HG03521 (cell line): ENCODE results near the gene TBC1D24.

ENCODE experiments used
- ATAC-seq: cut with Tn5 transposase; IDR thresholded peaks from one replicate; pipeline ENCODE4 v1.9.1; 2021; ENCODE audit warnings: mild to moderate bottlenecking, moderate library complexity; ENCODE audit not compliant: unreplicated experiment

TBC1D24 gene

DNA sequence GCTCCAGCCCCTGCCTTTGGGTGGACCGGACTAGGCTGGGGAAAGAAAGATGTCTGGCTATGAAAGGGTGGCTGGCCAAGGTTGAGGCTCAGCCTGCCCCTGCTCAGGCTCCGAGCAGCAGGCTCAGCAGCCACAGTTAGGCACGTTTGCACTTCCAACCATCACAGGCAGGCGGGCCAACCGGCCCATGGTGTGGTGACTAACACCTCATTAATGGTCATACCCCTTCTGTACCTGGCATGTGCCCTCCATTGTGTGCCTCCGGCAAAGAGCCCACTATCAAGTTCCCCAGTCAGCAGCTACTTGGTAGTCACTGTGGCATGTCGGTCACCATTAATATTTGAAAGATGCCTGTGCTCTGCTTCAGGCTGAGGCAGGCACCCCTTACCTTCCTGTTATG, 6.7 kb downstream of the TBC1D24 start:
- ATAC-seq: no peak

DNA sequence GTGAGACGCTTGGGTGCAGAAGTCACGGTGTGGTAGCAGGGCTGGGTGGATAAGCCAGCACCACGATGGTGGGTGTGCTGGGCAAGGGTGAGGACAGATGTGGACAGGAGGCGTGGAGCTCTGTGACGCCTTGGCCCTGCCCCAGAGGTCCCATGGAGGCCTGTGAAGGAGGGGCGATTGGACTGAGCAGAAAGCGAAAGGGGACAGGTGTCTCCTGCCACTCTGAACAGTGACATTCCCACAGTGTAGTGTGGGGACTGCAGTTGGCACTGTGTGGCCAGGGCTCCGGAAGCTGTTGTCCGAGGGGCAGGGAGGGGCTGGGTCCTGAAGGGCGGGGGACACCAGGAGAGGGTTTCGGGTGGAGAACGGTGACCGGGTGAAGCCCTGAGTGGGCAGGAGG, 7.3 kb downstream of the TBC1D24 start:
- ATAC-seq: no peak

GRCh38 chr16:2482708-2483534, 8.0 kb downstream of the TBC1D24 start:
- no peak for ATAC-seq

DNA sequence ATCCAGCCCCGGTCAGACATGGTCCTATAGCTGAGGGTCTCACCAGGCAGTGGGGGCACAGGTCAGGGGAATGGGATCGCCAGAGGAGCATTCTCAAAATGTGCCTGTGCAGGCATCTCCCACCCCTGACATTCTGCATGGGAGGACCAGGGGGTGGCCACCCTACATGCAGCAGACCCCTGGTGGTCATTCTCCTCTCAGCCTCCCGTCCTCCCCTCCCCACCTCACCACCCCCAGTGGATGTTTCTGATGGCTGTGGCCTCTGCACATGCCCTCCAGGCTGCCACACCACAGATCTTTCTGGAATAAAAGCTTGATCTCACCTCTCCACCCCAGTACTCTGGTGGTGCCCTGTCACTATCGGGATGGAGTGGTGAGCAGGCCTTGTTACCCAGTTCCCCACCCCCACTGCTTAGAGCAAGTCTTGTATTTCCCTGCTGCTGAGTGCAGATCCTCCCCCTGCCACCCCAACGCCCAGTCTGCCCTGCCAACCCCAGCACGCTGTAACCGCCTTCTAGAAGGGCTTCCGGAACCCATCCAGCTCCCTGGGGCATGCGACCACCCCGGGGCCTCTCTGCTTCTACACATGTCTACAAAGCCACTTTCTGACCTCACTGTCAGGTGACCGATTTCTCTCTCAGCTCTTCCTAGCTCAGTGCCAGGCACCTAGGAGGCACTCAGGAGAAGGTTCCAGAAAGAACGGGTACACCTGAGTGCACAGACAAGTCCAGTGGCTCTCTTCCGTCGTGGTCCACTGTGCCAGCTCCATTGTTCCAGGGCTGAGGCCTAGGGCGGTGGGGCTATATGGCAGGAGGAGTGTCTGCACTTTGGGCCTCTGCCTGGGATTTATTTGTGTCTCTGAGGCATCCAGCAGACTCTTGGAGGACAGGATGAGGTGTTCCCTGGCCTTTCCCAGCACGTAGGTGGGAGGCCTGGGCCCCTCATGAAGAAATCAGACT, 9.3 kb downstream of the TBC1D24 start:
- no peak for ATAC-seq

DNA sequence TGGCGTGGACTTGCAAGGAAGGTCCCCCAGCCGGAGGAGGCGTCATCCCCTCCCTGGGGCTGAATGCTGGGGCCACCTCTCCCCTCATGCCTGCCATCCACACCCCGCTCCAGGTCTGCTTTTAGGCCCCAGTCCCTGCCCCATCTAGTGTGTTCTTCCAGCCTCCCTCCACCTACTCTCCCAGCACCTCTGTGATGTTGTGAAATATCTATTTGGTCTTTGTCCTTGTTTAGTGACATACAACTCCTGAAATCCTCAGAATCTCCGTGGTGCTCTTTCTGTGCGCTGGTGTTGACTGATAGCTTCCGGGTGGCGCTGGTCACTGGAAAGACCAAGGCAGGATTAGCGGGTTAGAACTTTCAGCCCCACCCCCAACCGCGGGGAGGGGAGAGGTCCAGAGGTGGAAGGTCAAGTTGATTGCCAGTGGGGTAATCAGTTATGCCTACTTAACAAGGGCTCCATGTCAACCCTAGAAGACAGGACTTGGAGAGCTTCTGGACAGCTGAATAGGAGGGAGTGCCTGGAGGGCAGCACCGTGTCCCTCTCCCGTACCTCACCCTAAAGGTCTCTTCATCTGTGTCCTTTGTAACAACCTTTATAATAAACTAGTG, 10.1 kb downstream of the TBC1D24 start:
- no peak for ATAC-seq

GRCh38 chr16:2485811-2486507, 11.0 kb downstream of the TBC1D24 start:
- ATAC-seq: no peak

DNA sequence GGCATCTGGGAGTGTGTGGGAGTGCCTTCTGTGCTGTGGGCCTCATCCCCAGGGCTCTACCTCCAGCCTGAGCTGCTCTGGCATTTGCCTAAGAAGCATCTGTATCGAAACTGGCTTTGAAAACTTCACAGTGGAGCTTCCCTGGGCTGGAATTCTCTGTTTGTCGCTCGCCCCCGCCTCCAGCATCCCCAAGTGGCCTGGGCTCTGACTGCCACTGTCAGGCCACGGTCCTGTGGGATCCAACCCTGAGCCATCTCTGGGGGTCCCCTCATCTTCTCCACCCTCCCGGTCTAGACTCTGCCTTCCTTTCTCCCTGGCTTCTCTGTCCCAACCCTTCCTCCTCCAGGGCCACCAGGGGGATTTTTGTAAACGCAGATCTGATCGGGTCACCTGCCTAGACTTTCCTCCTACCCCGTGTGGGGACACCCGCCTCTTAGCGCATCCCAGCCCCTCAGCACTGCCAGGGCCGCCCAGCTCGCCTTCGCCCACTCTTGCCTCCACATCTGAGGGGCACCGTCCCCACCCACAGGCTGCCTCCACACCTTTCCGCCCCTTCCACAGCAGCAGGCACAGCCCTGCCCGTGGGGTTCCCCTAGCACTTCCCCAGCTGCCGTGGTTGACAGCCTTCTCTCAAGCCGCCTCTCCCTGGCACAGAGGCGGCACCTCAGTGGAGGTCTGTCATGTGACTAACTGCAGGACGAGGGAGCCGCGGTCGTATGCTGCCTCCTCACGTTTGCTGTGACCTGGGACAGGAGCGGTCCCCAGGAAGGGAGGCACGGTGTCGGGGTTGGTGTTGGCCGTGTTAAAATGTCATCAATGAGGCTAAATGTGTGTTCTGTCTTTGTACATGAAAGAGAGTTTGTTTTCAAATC, 12.0 kb downstream of the TBC1D24 start:
- ATAC-seq: no peak

DNA sequence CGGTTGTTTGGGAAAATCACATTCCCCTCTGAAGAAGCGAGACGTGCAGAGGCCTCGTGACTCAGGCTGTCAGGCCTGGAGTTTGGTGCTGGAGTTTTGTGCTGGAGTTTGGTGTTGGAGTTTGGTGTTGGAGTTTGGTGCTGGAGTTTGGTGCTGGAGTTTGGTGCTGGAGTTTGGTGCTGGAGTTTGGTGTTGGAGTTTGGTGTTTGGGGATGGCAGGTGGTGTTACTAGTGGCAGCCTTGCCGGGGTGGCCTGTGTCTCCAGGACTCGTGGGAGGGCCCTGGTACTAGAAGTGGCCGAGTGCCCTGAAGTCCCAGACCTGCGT, 12.6 kb downstream of the TBC1D24 start:
- ATAC-seq: no peak

DNA sequence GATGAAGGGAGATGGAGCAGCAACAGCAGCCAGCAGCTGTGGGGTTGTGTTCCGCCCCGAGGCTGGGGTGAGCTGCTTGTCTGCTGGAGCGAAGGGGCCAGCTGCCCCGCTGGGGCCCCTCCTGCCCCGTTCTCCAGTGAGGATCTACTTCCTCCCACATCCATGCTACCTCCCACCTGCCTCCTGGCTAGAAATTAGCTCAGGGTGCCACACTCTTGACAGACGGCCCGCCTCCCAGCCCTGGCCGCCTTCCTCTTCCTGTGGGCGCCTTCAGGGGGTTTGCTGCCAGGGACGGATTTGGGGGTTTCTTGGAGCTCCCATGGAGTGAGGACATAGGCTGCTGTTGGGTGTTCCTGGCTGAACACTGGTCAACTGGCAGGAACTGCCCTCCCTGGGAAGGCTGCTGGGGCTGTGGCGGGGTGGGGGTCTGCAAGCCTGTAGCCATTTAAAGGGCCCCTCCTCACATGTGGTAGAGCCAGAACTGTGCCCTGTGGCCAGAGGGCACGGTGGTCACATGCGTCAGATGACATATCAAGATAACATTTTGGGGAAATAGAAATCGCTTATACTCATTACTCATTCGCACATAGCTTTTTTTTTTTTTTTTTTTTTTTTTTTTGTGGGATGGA, 13.1 kb downstream of the TBC1D24 start:
- ATAC-seq: no peak

- ATAC-seq: no peak
Measured at GRCh38 chr16:2489581-2489980, 14.7 kb downstream of the TBC1D24 start.

GRCh38 chr16:2490190-2491105, 15.5 kb downstream of the TBC1D24 start:
- no peak for ATAC-seq

DNA sequence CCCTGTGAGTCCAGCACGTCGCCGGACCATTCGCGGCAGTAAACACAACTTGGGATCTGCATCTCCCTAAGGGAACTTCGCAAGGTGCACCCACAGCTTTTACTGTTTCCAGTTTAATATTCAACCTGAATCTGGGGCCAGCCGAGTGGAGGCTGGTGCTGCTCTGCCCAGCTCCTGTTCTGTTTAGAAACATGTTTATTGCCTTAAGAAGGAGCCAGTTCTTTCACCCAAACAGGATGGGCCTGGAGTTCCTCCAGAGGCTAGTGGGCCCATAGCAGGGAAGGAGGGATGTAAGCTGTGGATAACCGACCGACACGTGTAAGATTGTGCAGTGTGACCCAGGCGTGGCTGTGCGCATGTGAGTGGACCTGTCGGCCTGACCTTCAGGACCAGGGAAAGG, 17.4 kb downstream of the TBC1D24 start:
- ATAC-seq: no peak

- ATAC-seq: no peak
Measured at GRCh38 chr16:2493605-2494004, 18.7 kb downstream of the TBC1D24 start.

DNA sequence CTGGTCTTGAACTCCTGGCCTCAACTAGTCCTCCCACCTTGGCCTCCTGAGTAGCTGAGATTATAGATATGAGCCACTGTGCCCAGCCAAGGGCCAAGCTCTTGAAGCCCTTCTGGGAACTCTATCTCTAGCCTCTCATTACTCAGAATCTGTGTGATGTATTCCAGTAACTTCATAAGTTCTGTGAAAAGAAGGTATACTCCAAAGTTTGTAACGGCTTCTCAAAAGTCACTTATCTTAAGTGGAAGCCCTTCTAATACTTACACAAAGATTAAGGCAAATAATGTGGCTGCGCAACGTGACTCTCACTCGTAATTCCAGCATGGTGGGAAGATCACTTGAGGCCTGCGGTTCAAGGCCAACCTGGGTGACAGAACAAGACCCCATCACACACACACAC, 19.7 kb downstream of the TBC1D24 start:
- ATAC-seq: no peak

DNA sequence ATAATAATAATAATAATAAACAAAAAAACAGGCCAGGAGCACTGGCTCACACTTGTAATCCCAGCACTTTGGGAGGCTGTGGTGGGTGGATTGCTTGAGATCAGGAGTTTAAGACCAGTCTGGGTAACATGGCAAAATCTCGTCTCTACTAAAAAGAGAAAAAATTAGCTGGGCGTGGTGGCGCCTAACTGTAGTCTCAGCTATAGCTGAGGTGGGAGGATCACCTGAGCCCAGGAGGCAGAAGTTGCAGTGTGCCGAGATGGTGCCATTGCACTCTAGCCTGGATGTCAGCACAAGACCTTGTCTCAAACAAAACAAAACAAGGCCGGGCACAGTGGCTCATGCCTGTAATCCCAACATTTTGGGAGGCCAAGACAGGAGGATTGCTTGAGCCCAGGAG, 20.1 kb downstream of the TBC1D24 start:
- ATAC-seq: no peak

DNA sequence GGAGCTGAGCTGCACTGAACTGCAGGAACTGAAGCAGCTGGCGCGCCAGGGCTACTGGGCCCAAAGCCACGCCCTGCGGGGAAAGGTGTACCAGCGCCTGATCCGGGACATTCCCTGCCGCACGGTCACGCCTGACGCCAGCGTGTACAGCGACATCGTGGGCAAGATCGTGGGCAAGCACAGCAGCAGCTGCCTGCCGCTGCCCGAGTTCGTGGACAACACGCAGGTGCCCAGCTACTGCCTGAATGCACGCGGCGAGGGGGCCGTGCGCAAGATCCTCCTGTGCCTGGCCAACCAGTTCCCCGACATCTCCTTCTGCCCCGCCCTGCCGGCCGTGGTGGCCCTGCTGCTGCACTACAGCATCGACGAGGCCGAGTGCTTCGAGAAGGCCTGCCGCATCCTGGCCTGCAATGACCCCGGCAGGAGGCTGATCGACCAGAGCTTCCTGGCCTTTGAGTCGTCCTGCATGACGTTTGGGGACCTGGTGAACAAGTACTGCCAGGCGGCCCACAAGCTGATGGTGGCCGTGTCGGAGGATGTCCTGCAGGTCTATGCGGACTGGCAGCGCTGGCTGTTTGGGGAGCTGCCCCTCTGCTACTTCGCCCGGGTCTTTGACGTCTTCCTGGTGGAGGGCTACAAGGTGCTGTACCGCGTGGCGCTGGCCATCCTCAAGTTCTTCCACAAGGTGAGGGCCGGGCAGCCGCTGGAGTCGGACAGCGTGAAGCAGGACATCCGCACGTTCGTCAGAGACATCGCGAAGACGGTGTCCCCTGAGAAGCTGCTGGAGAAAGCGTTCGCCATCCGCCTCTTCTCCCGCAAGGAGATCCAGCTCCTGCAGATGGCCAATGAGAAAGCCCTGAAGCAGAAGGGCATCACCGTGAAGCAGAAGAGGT, 21.5 kb downstream of the TBC1D24 start:
- no peak for ATAC-seq

- no peak for ATAC-seq
Measured at GRCh38 chr16:2497116-2497630, 22.2 kb downstream of the TBC1D24 start.
